HG02610 (cell line): ENCODE measurements around the gene OSBPL10.
"Not testable (repeated sequence)": the region's sequence is repeated elsewhere in the genome, so short reads cannot be mapped to it uniquely, and the experiment has no call there.

ENCODE experiments used
- ATAC-seq: cut with Tn5 transposase; IDR thresholded peaks from one replicate; pipeline ENCODE4 v1.9.1; 2021; ENCODE audit warnings: mild to moderate bottlenecking, moderate library complexity; ENCODE audit not compliant: unreplicated experiment

Gene OSBPL10

DNA sequence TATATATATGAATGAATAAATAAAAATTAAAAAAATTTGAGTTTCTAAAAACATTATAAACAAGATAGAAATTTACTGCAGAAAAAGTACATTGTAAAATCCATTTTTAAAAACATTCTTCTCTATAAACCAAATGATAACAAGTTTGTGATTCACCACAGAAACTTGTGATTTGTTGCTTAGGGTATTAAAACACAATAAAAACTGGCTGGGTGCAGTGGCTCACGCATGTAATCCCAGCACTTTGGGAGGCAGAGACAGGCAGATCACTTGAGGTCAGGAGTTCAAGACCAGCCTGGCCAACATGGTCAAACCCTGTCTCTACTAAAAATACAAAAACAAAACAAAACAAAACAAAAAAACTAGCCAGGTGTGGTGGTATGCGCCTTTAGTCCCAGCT lies 197.2 kb downstream of the OSBPL10 start:
- not testable (repeated sequence) for ATAC-seq

DNA sequence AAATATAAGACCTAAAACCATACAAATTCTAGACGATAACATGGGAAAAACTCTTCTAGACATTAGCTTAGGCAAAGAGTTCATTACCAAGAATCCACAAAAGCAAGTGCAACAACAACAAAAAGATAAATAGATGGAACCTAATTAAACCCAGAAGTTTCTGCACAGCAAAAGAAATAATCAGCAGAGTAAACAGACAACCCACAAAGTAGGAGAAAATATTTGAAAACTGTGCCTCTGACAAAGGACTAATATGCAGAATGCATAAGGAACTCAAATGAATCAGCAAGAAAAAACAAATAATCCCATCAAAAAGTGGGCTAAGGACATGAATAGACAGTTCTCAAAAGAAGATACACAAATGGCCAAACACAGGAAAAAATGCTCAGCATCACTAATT lies 198.8 kb downstream of the OSBPL10 start:
- not testable (repeated sequence) for ATAC-seq

DNA sequence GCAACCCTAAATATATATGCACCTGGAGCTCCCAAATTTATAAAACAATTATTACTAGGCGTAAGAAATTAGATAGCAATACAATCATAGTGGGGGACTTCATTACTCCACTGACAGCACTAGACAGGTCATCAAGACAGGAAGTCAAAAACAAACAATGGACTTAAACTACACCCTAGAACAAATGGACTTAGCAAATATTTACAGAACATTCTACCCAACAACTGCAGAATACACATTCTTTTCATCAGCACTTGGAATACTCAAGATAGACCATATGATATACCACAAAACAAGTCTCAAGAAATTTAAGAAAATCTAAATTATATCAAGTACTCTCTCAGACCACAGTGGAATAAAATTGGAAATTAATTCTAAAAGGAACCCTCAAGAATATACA lies 201.5 kb downstream of the OSBPL10 start:
- ATAC-seq: no peak

DNA sequence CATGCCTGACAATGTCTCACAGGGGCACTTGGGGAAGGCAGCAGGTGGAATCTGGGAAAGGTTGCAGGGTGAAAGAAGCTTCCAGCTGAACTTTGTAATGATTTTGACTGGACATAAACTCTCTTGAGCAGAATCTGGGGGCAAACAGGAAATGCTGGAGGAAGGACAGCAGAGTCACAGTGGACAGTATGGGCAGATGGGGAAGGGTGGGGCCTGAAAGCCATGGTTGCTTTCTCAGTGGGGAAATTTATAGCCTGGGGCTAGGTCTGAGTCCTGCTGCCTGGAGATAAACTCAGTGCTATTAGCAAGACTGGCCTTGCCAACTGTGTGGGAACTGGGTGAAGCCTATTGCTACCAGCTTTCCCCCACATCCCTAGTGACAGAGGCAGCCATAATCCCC lies 203.2 kb downstream of the OSBPL10 start:
- ATAC-seq: no peak

DNA sequence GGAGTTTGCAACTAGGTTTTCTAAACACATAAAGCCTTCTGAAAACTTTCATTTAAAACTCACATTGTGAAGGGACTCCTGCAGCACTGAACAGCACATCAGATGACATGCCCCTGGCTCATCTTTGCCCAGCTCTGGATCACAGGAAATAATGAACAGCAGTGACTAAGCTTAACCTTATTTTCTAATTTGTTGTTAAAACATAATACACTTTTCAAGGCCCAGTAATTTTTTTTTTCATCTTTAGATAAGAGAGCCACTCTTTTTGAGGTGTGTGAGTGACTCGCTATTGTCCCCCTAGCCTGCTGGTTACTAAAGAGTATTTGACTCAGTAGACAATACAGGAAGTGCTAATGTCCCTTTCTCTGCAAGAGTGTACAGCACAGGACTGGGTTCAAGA lies 204.0 kb downstream of the OSBPL10 start:
- no peak for ATAC-seq

DNA sequence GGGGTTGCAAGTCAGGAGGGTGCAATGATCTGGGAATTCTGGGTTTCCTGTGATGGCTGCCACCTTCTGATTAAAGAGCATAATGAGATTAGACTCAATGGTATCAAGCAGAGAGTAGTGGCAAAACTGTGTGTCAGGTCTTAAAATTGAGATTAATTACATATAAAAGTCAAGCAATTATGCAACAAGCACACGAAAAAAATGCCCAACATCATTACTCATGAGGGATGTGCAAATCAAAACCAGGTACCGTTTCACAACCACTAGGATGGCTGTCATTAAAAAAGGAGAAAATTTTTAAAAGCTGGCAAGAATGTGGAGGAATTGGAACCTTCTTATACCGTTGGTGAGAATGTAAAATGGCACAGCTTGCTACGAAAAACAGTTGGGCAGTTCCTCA lies 205.0 kb downstream of the OSBPL10 start:
- ATAC-seq: no peak

DNA sequence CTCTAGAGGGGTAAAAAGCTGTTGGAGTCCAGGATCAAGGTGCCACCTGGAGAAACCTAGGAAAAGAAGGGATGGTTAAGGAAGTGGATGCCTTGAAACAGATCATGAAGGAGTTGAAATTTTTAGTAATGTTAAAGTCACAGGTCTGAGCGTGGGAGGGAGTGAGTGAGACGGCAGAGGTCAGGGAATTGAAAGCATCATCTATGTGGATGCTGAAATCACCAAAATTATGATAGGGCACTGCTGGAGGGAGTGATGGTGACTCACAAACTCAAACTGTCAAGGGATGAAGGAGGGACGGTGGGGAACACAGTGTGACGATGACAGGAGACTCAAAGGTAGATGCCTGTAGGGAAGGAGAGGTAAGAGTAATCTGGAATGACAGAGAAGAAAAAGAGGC lies 205.7 kb downstream of the OSBPL10 start:
- ATAC-seq: no peak

DNA sequence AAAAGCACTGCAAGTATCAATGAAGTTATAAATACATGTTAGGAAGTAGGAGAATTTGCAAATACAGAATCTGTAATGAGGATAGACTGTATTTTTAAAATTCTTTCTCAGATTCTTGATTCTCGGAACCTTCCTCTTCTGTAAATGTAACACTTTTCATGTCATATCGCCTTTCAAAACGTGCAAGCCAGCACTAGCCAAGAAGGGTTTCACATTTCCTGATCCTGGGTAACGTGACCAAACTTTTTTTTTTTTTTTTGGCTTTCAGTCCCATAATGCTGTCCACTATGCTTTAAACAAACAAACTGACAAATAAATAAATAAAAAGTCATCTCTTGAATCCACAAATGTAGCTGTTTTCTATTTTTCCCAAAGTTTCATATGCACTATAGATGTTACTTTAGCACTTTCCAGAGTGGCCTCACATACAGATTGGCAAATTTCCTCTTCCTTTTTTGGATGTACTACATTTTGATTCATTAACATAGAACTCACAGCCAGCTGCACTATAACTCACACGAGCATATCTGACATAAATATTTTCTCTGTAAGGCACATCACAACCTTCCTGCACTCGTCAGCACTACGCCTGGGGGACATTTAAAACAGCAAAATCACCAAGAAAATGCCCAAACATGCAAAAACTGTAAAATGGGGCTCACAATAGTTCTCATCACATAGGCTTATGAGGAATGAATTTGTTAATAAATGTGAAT lies 208.1 kb downstream of the OSBPL10 start:
- no peak for ATAC-seq

DNA sequence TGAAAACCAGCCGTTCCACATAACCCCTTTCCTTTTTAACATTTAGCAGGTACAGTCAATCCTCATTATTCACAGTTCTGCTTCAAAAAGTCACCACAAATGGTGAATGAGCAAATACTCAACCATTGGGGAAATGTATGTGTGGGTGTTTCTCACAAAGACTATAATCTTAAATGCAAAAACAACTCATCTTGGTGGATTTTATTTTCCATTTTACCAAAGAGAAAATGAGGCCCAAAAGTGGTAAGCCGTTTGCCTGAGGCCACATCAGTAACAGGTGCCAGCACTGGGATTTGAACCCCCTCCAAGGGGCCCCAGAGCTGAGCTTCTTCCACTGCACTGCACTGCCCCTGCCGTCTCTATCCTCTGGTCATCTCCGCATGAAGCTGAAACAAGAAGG lies 208.8 kb downstream of the OSBPL10 start:
- no peak for ATAC-seq

DNA sequence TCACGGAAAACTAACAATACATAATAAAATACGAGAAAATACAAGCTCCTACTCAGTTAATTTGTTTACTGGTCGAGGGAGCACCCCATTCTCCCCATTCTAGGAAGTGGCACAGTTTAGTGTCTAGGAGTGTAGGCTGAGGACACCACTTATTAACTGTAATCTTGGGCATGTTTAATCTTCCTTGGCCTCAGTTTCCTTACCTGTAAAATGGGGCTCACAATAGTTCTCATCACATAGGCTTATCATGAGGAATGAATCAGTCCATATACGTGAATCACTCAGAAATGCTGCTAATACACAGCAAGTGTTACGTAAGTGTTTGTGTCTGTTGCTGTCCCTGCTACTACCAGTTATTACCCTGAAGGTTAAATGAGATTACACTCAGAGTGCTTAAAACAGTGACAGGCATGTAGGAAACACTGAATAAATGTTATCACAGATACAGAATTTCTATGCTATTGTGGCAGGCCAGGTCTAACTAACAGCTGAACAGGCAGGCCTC lies 210.2 kb downstream of the OSBPL10 start:
- no peak for ATAC-seq

DNA sequence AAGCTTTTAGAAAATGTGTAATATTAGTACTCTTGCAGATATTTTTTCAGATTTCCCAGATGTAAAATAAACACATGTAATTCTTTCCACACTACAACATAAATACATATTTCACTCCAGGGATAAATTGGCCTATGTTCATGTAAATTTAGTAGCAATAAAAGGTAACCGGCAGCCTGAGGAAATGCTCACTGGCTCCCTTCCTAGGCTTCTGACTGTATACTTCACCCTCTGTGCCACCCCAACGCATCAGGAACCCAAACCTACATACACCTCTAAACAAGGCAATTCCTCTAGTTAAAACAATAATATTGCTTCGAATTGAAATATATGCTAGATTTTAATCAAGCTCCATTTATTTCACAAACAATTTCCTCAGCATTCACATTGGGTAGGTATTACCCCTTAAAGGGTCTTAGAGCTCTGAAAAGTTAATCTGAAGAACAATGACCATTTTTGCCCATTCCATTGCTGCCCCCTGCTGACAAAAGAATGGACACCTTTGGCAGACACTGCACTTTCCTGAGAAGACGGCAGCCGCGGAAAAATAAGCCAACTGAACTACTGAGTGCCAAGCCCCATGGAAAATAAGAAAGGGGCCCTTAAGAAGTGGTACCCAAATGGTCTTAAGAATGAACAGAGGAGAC lies 212.5 kb downstream of the OSBPL10 start:
- ATAC-seq: no peak

DNA sequence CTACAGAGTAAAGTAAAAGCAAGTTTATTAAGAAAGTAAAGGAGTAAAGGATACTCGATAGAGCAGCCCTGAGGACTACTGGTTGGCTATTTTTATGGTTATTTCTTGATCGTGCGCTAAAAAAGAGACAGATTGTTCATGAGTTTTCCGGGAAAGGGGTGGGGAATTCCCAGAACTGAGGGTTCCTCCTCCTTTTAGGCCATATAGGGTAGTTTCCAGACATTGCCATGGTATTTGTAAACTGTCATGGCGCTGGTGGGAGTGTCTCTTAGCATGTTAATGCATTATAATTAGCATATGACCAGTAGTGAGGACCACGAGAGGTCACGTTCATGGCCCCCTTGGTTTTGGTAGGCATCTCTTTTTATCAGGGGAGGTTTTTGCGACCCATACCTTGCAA lies 213.1 kb downstream of the OSBPL10 start:
- ATAC-seq: no peak

DNA sequence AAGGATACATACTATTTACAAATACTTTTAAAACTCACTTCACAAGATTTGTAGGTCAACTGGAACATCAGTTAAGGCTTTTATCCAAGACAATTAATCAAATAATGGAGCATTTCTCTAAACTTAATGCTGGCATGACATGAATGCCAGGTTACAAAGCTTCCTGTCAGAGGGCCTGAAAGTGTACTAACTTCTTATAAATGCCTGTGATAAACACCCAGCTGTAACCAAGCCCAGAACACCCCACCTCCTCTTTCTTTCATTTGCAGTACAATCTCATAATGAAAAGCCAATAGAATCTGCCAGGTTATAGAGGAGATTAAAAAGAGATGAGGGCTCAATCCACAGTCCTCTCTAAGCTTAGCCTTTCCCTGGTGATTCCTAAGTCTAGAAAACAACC lies 214.4 kb downstream of the OSBPL10 start:
- no peak for ATAC-seq

DNA sequence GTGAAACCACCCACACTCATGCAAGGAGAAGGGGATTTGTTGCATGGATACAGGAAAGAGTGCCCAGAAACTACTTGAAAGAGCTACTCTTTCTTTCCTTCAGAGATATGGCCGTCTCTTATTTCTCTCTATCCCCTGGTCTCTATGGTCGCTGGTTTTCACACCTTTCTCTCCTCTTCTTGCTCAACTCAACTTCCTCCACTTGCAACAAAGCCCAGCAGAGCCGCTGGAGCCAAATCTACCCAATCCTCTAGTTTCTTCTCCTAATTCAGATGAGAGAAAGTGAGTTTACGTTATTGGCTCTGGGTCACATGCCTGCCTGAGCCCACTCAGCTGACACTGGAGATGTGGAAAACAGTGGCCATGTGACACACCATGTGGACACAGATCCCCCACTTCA lies 215.2 kb downstream of the OSBPL10 start:
- no peak for ATAC-seq

DNA sequence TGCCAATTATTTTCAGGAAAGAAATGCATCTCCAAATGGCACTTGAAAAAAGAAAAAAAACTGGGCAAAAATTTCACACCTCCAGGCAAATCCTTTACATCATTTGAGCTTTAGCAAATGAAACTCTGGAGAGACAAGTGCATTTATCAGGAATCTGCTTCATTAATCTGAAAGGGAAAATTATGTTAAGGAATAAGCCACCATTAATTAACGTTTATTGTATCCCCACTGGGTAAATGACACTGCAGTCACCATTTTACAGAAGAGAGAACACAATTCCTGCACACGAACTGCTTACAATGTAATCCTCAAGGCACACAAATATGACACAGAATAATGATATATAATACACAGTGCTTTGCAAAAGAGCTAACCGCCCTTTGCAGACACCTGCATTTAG lies 217.3 kb downstream of the OSBPL10 start:
- ATAC-seq: no peak

DNA sequence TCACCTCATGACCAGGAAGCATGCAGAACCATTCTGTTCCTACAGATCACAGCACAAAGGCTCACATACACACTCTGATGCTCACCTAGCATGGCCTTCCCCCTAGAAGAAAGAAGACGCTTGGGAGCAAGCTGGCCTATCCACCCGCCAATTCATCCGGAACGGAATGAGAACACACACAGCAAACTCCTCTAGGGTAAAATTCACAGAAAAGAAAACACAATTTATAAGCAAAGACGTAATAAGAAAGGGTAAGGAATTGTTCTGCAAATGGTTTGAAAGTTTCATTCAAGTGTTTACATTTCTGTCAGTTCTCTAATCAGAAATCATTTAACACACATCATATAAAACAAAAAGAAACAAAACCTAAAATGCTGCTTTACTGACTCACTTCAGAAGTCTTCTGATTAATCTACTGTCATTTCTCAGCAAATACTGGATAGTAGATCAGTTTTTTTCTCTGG lies 218.1 kb downstream of the OSBPL10 start:
- ATAC-seq: no peak

DNA sequence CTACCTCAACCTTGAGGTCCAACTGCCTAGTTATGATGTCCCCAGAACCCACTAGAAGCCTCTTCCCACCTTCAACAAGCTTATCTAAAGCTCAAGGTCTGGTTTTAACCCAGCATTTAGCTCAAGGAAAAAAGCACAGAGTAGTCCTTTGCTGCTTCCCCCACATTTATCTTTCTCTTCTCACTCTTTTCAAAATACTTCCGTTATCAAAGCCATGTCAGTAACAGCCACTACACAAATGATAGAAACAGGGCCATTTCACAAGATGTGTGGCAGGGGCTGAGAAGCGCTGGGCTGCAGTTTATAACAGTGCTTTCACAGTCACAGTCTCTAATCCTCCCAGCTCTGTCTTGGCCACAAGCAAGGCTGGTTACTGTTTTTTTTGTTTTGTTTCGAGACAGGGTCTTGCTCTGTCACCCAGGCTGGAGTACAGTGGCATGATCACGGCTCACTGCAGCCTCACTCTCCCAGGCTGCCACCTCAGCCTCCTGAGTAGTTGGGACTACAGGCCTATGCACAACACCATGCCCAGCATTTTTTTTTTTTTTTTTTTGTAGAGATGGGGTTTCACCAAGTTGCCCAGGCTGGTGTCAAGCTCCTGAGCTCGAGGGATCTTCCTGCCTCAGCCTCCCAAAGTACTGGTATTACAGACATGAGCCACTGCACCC lies 218.8 kb downstream of the OSBPL10 start:
- ATAC-seq: no peak

DNA sequence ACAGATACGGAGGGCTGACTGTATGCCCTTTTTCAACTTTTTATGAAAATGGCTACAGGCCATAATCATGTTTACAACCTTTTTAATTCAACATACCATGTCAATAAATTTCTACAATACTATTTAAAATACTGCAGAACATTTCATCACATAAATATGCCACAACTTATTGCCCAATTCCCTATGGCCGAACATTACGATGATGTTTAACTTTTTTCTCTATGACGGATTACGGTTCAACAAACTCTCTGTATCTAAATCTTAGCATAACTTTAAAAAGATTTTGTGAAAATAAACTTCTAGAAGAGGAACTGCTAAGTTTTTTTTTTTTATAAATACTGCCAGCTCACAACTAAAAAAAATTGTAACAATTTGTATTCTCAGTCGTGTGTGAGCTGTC lies 220.4 kb downstream of the OSBPL10 start:
- no peak for ATAC-seq

DNA sequence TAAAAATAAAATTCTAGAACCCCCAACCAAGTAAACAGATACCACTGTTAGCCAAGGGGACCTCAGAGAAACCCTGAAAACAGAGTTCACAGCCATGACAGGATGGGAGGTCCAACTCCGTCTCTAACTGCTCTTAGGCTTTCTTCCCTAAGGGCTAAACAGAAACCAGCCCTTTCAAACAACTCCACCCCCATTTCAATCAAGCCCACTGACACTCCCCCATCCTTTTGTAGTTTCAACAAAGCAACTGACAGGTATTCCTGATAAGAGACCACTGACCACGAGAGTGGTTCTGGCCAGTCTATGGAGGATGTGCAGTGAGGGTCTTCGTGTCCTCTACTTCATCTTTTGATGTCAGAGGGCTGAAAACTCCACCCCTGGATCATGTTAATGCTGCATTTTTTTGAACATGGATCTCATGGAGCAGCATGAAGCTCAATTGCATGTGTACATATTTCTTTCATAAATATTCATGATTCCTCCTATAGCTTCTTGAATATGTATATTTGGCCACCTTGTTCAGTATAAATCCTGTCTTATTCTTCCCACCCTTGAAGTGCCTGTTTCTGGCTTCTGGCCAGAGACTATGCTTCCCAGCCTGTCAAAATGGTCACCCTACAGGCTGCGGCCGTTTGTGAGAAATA lies 222.6 kb downstream of the OSBPL10 start:
- no peak for ATAC-seq

DNA sequence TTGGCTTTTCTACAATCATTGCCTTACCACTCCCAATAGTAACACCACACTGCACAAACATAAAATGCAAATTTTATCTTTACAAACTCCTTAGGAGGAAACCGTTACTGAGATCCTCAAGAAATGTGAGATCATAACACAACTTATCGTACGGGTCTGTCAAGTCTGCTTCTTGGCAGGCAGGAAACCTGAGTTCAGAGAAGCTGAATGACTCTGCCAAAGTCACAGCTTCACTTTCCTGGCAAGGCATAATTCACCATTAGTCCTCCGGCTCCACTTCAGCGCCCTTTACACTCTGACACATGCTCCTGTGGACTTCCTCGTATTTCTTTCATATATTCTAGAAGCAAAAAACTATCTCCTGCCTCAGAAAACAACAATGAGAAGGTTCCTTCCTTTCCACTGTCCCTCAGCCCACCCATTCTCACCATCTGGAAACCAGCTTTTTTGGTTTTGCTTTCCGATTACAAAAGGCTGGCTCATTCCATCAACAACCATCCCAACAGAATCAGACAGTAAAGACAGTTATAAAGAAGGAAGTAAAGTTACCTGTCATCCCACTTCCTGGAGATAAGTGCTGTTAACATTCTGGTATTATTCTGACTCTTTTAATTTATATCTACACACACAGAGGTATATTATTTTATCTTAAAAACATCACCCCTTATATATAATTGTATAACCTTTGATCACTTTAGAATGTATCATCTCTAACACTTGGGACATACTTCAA lies 225.0 kb downstream of the OSBPL10 start:
- no peak for ATAC-seq
